ENCODE data around the gene RNASEH1. TPM values are rescaled to one million over a fixed set of nuclear protein-coding genes. Genes with fewer than 3 reads are reported as not detected.
"Not testable (repeated sequence)": the region's sequence is repeated elsewhere in the genome, so short reads cannot be mapped to it uniquely, and the experiment has no call there.

Gene RNASEH1
- total RNA-seq, 1 donor from 2014 or later, result 35.5 TPM

DNA sequence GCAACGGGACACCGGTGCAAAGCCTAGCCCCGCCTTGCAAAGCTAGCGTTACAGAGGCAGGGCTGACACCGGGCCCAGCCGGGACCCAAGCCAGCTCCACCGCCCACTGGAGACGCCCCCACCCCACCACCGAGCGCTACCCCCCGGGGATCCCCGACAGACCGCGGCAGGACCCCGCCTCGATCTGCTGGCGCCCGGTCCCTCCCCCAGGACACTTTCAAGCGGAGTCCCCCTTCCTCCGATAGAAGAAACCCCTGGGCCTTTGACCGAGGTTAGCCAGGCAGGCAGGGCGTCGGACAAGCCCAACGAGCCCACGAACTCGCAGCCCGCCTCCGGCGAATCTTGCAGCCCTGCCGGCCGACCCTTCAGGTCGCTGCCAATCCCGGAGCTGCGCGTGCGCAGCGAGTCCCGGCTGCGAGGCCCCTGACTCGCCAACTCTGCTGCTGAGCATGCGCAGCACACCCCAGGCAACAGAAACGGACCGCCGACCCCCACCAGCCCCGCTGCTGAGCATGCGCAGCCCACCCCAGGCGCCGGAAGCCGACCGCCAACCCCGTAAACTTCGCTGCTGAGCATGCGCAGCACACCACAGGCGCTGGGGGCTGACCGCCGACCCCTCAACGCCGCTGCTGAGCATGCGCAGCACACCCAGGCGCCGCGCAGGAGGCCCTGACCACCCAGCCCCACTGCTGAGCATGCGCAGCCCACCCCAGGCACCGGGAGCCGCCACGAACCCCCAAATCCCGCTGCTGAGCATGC lies 39.5 kb downstream of the RNASEH1 start:
- peak overlapping the region; percentile 86 for H2AFZ ChIP-seq (ENCODE audit: low read depth, low read length)
- FAIRE-seq, result no peak
- H3K36me3 Mint-ChIP-seq (ENCODE audit: low read depth, unreplicated experiment), result peaks cover 8% of the 10 kb centered on the region
- H3K9me3 ChIP-seq (ENCODE audit: insufficient read depth, low read depth, low read length), result no peaks in the 10 kb centered on the region
- peak overlapping the region; percentile 91 for H3K4me3 Mint-ChIP-seq (ENCODE audit: unreplicated experiment)
- no peaks in the 10 kb centered on the region for H4K20me1 ChIP-seq (ENCODE audit: insufficient read depth, low read length)
- H3K27me3 ChIP-seq (ENCODE audit: insufficient read depth, low read length), result no peaks in the 10 kb centered on the region
- H3K9me3 Mint-ChIP-seq (ENCODE audit: unreplicated experiment), result peaks cover 7% of the 10 kb centered on the region
- no peak overlapping the region for H3K27ac Mint-ChIP-seq (ENCODE audit: unreplicated experiment)
- no peaks in the 10 kb centered on the region for H3K27me3 Mint-ChIP-seq (ENCODE audit: low read depth, unreplicated experiment)
- peak; percentile 77 for DNase-seq (ENCODE audit: low read depth)
- peaks cover 10% of the 10 kb centered on the region for H3K4me1 ChIP-seq (ENCODE audit: insufficient read depth, low read length)
- H3K9ac ChIP-seq (ENCODE audit: low read length), result peak overlapping the region; percentile 91
- no peak for TF ChIP-seq EZH2 (IDR thresholded peaks at IDR 0.05; ENCODE audit: insufficient read depth, low read length)
- peak overlapping the region; percentile 89 for H3K27ac ChIP-seq (ENCODE audit: low read depth, low read length)
- H3K4me2 ChIP-seq (ENCODE audit: low read length), result peak overlapping the region; percentile 91
- peaks cover 15% of the 10 kb centered on the region for H3K4me1 Mint-ChIP-seq (ENCODE audit: low read depth, unreplicated experiment)
- H3K4me3 ChIP-seq (ENCODE audit: insufficient read depth, low read depth, low read length), result peak overlapping the region; percentile 85
- peaks cover 19% of the 10 kb centered on the region for H3K79me2 ChIP-seq (ENCODE audit: insufficient read depth, low read length)
- peaks cover under 1% of the 10 kb centered on the region for H3K36me3 ChIP-seq (ENCODE audit: insufficient read depth, low read length)

DNA sequence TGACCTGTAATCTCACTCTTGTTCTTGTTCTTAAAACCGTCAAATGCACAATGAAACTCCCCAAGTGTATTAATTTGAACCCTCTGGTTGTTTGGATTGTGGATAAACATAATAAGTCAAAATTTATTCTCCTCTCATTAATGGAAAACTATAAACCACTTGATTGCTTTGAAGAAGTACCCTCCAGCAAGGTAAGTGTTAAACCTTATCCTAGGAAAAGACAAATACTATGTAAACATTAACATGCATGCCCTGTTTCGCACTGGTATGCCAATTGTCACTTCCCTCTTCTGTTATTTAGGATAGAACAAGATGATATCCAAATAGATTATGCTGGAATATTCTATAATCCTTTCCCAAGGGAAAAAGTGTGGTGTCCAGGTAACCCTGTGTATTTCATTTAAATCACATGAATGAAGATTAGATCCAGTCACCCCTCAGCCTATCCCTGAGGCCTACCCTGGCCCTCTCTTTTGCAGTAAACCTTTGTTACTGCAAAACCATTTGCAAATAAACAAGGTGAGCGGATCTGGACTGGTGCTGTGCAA lies 40.1 kb downstream of the RNASEH1 start:
- H3K4me1 ChIP-seq (ENCODE audit: insufficient read depth, low read length), result peaks cover 4% of the 10 kb centered on the region
- Mint-ChIP-seq H3K4me1 (ENCODE audit: low read depth, unreplicated experiment) (peaks cover 8% of the 10 kb centered on the region), H3K4me3 (ENCODE audit: unreplicated experiment) (peak overlapping the region; percentile 91), H3K36me3 (ENCODE audit: low read depth, unreplicated experiment) (peaks cover 11% of the 10 kb centered on the region), H3K27me3 (ENCODE audit: low read depth, unreplicated experiment) (no peaks in the 10 kb centered on the region), H3K9me3 (ENCODE audit: unreplicated experiment) (peaks cover 7% of the 10 kb centered on the region), H3K27ac (ENCODE audit: unreplicated experiment) (no peak overlapping the region)
- peaks cover 19% of the 10 kb centered on the region for H3K79me2 ChIP-seq (ENCODE audit: insufficient read depth, low read length)
- no peaks in the 10 kb centered on the region for H4K20me1 ChIP-seq (ENCODE audit: insufficient read depth, low read length)
- H3K27ac ChIP-seq (ENCODE audit: low read depth, low read length), result peak overlapping the region; percentile 89
- H3K9ac ChIP-seq (ENCODE audit: low read length), result peak overlapping the region; percentile 87
- H2AFZ ChIP-seq (ENCODE audit: low read depth, low read length), result peak overlapping the region; percentile 81
- peak overlapping the region; percentile 87 for H3K4me2 ChIP-seq (ENCODE audit: low read length)
- FAIRE-seq (no peak), DNase-seq (ENCODE audit: low read depth) (no peak)
- H3K36me3 ChIP-seq (ENCODE audit: insufficient read depth, low read length), result peaks cover 5% of the 10 kb centered on the region
- TF ChIP-seq EZH2 (IDR thresholded peaks at IDR 0.05; ENCODE audit: insufficient read depth, low read length), result no peak
- TF ChIP-seq, protein P1, sequence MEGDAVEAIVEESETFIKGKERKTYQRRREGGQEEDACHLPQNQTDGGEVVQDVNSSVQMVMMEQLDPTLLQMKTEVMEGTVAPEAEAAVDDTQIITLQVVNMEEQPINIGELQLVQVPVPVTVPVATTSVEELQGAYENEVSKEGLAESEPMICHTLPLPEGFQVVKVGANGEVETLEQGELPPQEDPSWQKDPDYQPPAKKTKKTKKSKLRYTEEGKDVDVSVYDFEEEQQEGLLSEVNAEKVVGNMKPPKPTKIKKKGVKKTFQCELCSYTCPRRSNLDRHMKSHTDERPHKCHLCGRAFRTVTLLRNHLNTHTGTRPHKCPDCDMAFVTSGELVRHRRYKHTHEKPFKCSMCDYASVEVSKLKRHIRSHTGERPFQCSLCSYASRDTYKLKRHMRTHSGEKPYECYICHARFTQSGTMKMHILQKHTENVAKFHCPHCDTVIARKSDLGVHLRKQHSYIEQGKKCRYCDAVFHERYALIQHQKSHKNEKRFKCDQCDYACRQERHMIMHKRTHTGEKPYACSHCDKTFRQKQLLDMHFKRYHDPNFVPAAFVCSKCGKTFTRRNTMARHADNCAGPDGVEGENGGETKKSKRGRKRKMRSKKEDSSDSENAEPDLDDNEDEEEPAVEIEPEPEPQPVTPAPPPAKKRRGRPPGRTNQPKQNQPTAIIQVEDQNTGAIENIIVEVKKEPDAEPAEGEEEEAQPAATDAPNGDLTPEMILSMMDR (IDR thresholded peaks at IDR 0.05; ENCODE audit: insufficient read depth, low read depth, low read length), result no peak
- no peaks in the 10 kb centered on the region for H3K9me3 ChIP-seq (ENCODE audit: insufficient read depth, low read depth, low read length)
- H3K27me3 ChIP-seq (ENCODE audit: insufficient read depth, low read length), result no peaks in the 10 kb centered on the region
- H3K4me3 ChIP-seq (ENCODE audit: insufficient read depth, low read depth, low read length), result peak overlapping the region; percentile 85

DNA sequence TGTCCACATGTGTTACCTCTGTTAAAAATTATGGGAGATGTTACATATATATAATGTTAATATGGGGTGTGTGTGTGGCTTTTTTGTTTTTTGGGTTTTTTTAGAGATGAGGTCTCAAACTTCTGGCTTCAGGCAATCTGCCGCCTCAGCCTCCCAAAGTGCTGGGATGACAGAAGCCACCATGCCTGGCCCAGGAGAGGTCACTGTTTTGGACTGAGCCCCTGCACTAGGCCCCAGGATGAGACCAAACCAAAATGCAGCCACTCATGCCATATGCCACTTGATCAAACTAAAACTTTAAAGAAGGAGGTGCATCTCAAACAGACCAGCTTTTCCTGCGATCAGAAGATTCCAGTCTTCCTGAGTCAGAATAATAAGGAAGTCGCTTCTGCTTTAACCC lies 41.3 kb downstream of the RNASEH1 start:
- Histone ChIP-seq H3K79me2 (ENCODE audit: insufficient read depth, low read length) (peaks cover 19% of the 10 kb centered on the region), H3K27ac (ENCODE audit: low read depth, low read length) (no peak overlapping the region), H3K4me1 (ENCODE audit: insufficient read depth, low read length) (peaks cover 4% of the 10 kb centered on the region), H4K20me1 (ENCODE audit: insufficient read depth, low read length) (no peaks in the 10 kb centered on the region), H3K9me3 (ENCODE audit: insufficient read depth, low read depth, low read length) (no peaks in the 10 kb centered on the region), H3K4me2 (ENCODE audit: low read length) (no peak overlapping the region), H3K27me3 (ENCODE audit: insufficient read depth, low read length) (no peaks in the 10 kb centered on the region), H3K9ac (ENCODE audit: low read length) (no peak overlapping the region), H3K4me3 (ENCODE audit: insufficient read depth, low read depth, low read length) (no peak overlapping the region), H3K36me3 (ENCODE audit: insufficient read depth, low read length) (peaks cover 10% of the 10 kb centered on the region), H2AFZ (ENCODE audit: low read depth, low read length) (no peak overlapping the region)
- H3K27ac Mint-ChIP-seq (ENCODE audit: unreplicated experiment), result no peak overlapping the region
- FAIRE-seq (no peak), DNase-seq (ENCODE audit: low read depth) (no peak)
- peaks cover 15% of the 10 kb centered on the region for H3K36me3 Mint-ChIP-seq (ENCODE audit: low read depth, unreplicated experiment)
- H3K9me3 Mint-ChIP-seq (ENCODE audit: unreplicated experiment), result peaks cover 7% of the 10 kb centered on the region
- peaks cover 8% of the 10 kb centered on the region for H3K4me1 Mint-ChIP-seq (ENCODE audit: low read depth, unreplicated experiment)
- H3K4me3 Mint-ChIP-seq (ENCODE audit: unreplicated experiment), result no peak overlapping the region
- no peaks in the 10 kb centered on the region for H3K27me3 Mint-ChIP-seq (ENCODE audit: low read depth, unreplicated experiment)
- TF ChIP-seq, protein P1 (IDR thresholded peaks at IDR 0.05; ENCODE audit: insufficient read depth, low read depth, low read length), result no peak
- TF ChIP-seq EZH2 (IDR thresholded peaks at IDR 0.05; ENCODE audit: insufficient read depth, low read length), result no peak

DNA sequence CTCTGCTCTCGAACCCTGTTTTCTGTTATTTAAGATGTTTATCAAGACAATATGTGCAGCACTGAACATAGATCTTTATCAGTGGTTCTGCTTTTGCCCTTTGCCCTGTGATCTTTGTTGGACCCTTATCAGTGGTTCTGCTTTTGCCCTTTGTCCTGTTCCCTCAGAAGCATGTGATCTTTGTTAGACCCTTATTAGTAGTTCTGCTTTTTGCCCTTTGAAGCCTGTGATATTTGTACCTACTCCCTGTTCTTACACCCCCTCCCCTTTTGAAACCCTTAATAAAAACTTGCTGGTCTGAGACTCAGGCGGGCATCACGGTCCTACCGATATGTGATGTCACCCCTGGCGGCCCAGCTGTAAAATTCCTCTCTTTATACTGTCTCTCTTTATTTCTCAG lies 42.7 kb downstream of the RNASEH1 start:
- not testable (repeated sequence) for H3K4me2 ChIP-seq (ENCODE audit: low read length); H3K27ac Mint-ChIP-seq (ENCODE audit: unreplicated experiment); H3K4me1 ChIP-seq (ENCODE audit: insufficient read depth, low read length); H3K4me1 Mint-ChIP-seq (ENCODE audit: low read depth, unreplicated experiment); DNase-seq (ENCODE audit: low read depth); H2AFZ ChIP-seq (ENCODE audit: low read depth, low read length); H4K20me1 ChIP-seq (ENCODE audit: insufficient read depth, low read length); H3K9me3 ChIP-seq (ENCODE audit: insufficient read depth, low read depth, low read length); H3K27me3 Mint-ChIP-seq (ENCODE audit: low read depth, unreplicated experiment); H3K4me3 Mint-ChIP-seq (ENCODE audit: unreplicated experiment); H3K9me3 Mint-ChIP-seq (ENCODE audit: unreplicated experiment); H3K27ac ChIP-seq (ENCODE audit: low read depth, low read length); H3K4me3 ChIP-seq (ENCODE audit: insufficient read depth, low read depth, low read length); FAIRE-seq; H3K27me3 ChIP-seq (ENCODE audit: insufficient read depth, low read length); H3K9ac ChIP-seq (ENCODE audit: low read length)
- H3K79me2 ChIP-seq (ENCODE audit: insufficient read depth, low read length), result peaks cover 19% of the 10 kb centered on the region
- peaks cover 18% of the 10 kb centered on the region for H3K36me3 ChIP-seq (ENCODE audit: insufficient read depth, low read length)
- peaks cover 19% of the 10 kb centered on the region for H3K36me3 Mint-ChIP-seq (ENCODE audit: low read depth, unreplicated experiment)
